ENCODE measurements around the gene SLC39A9.

Gene SLC39A9

GRCh38 chr14:69424149-69424923, 25.8 kb downstream of the SLC39A9 start:
- no CpG with 5 or more reads among the region's 2 CpGs for WGBS, 2 donors (ENCODE audit: extremely low coverage in 2 of 2, insufficient read length in 2 of 2, insufficient replicate concordance in 1 of 2)
- DNase-seq (ENCODE audit: low spot score), result no peak
- Histone ChIP-seq H3K9me3 (replicated peaks in 1 of 2; ENCODE audit: control insufficient read depth in 2 of 2, insufficient read depth in 1 of 2, low read depth in 1 of 2, low read length in 2 of 2) (peaks cover 0 to 7% of the 10 kb centered on the region in 2 donors), H3K27me3 (ENCODE audit: control insufficient read depth in 3 of 3, insufficient read depth in 3 of 3, low read depth in 1 of 3, low read length in 3 of 3) (no peaks in the 10 kb centered on the region), H3K4me3 (ENCODE audit: low read length in 2 of 2) (no peak overlapping the region), H3K23ac (ENCODE audit: low read depth, low read length, poor library complexity) (no peak overlapping the region), H3K79me1 (ENCODE audit: low read depth, low read length) (peaks cover 2% of the 10 kb centered on the region), H3K27ac (replicated peaks; ENCODE audit: low read length) (no peak overlapping the region), H2BK5ac (ENCODE audit: low read length) (no peak overlapping the region), H4K91ac (ENCODE audit: low read depth, low read length, poor library complexity) (no peak overlapping the region), H3K4me1 (ENCODE audit: control insufficient read depth in 2 of 2, insufficient read depth in 1 of 2, low read depth in 1 of 2, low read length in 2 of 2) (no peaks in the 10 kb centered on the region), H3K14ac (ENCODE audit: low read length) (no peak overlapping the region), H3K9ac (ENCODE audit: low read depth, low read length, poor library complexity) (no peak overlapping the region), H3K18ac (ENCODE audit: low read length) (no peak overlapping the region), H4K8ac (ENCODE audit: low read depth, low read length) (no peak overlapping the region), H2AFZ (ENCODE audit: low read length) (no peak overlapping the region), H3K4ac (ENCODE audit: low read length) (no peak overlapping the region), H2BK120ac (ENCODE audit: low read depth, low read length) (no peak overlapping the region), H2BK12ac (ENCODE audit: low read length) (no peak overlapping the region), H3K36me3 (replicated peaks in 1 of 2; ENCODE audit: control insufficient read depth in 2 of 2, insufficient read depth in 2 of 2, low read length in 2 of 2) (peaks cover 7 to 57% of the 10 kb centered on the region in 2 donors), H2BK15ac (ENCODE audit: low read length) (no peak overlapping the region), H3K4me2 (ENCODE audit: insufficient read depth, low read length, poor library complexity, severe bottlenecking) (no peak overlapping the region), H2AK5ac (ENCODE audit: low read depth, low read length) (no peak overlapping the region)

GRCh38 chr14:69427596-69427995, 29.1 kb downstream of the SLC39A9 start:
- Histone ChIP-seq H3K9me3 (replicated peaks in 1 of 2; ENCODE audit: control insufficient read depth in 2 of 2, insufficient read depth in 1 of 2, low read depth in 1 of 2, low read length in 2 of 2) (peaks cover 0 to 14% of the 10 kb centered on the region in 2 donors), H4K8ac (ENCODE audit: low read depth, low read length) (no peak overlapping the region), H2AK5ac (ENCODE audit: low read depth, low read length) (no peak overlapping the region), H3K4me3 (ENCODE audit: low read length in 2 of 2) (no peak overlapping the region), H3K4me1 (ENCODE audit: control insufficient read depth in 2 of 2, insufficient read depth in 1 of 2, low read depth in 1 of 2, low read length in 2 of 2) (no peaks in the 10 kb centered on the region), H3K14ac (ENCODE audit: low read length) (no peak overlapping the region), H3K36me3 (replicated peaks in 1 of 2; ENCODE audit: control insufficient read depth in 2 of 2, insufficient read depth in 2 of 2, low read length in 2 of 2) (peaks cover 7 to 62% of the 10 kb centered on the region in 2 donors), H4K91ac (ENCODE audit: low read depth, low read length, poor library complexity) (no peak overlapping the region), H3K27me3 (ENCODE audit: control insufficient read depth in 3 of 3, insufficient read depth in 3 of 3, low read depth in 1 of 3, low read length in 3 of 3) (no peaks in the 10 kb centered on the region), H2BK5ac (ENCODE audit: low read length) (no peak overlapping the region), H2BK120ac (ENCODE audit: low read depth, low read length) (no peak overlapping the region), H3K4ac (ENCODE audit: low read length) (no peak overlapping the region), H3K27ac (replicated peaks; ENCODE audit: low read length) (no peak overlapping the region), H3K79me1 (ENCODE audit: low read depth, low read length) (no peaks in the 10 kb centered on the region), H2BK12ac (ENCODE audit: low read length) (no peak overlapping the region), H2AFZ (ENCODE audit: low read length) (no peak overlapping the region), H3K23ac (ENCODE audit: low read depth, low read length, poor library complexity) (no peak overlapping the region), H2BK15ac (ENCODE audit: low read length) (no peak overlapping the region), H3K4me2 (ENCODE audit: insufficient read depth, low read length, poor library complexity, severe bottlenecking) (no peak overlapping the region), H3K18ac (ENCODE audit: low read length) (no peak overlapping the region), H3K9ac (ENCODE audit: low read depth, low read length, poor library complexity) (no peak overlapping the region)
- no peak for DNase-seq (ENCODE audit: low spot score)
- WGBS, 2 donors (ENCODE audit: extremely low coverage in 2 of 2, insufficient read length in 2 of 2, insufficient replicate concordance in 1 of 2), result no CpG with 5 or more reads among the region's 1 CpG

DNA sequence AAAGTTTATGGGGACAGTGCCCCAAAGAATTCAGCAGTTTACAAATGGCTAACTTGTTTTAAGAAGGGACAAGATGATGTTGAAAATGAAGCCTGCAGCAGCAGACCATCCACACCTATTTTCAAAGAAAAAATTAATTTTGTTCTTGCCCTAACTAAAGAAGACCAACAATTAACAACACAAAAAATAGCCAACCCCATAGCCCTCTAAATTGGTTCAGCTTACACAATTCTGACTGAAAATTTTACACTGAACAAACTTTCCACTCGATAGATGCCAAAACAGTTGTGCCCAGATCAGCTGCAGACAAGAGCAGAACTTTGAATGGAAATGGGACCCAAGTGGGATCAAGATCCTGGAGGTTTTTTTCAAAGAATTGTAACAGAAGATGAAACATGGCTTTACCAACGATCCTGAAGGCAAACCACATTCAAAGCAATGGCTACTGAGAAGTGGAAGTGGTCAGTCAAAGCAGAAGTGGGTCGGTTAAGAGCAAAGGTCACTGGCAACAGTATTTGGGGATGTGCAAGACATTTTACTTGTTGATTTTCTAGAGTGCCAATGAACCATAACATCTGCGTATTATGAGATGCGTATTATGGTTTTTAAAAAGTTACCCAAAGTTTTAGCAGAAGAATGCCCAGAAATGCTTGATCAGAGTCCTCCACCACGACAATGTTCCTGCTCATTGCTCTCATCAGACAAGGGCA, 30.0 kb downstream of the SLC39A9 start:
- Histone ChIP-seq H2BK120ac (ENCODE audit: low read depth, low read length) (no peak overlapping the region), H3K23ac (ENCODE audit: low read depth, low read length, poor library complexity) (no peak overlapping the region), H3K4me1 (ENCODE audit: control insufficient read depth in 2 of 2, insufficient read depth in 1 of 2, low read depth in 1 of 2, low read length in 2 of 2) (no peaks in the 10 kb centered on the region), H2BK5ac (ENCODE audit: low read length) (no peak overlapping the region), H3K79me1 (ENCODE audit: low read depth, low read length) (no peaks in the 10 kb centered on the region), H3K4me2 (ENCODE audit: insufficient read depth, low read length, poor library complexity, severe bottlenecking) (no peak overlapping the region), H3K27me3 (ENCODE audit: control insufficient read depth in 3 of 3, insufficient read depth in 3 of 3, low read depth in 1 of 3, low read length in 3 of 3) (no peaks in the 10 kb centered on the region), H3K36me3 (replicated peaks in 1 of 2; ENCODE audit: control insufficient read depth in 2 of 2, insufficient read depth in 2 of 2, low read length in 2 of 2) (peaks cover 7 to 58% of the 10 kb centered on the region in 2 donors), H2BK15ac (ENCODE audit: low read length) (no peak overlapping the region), H2AFZ (ENCODE audit: low read length) (no peak overlapping the region), H3K9me3 (replicated peaks in 1 of 2; ENCODE audit: control insufficient read depth in 2 of 2, insufficient read depth in 1 of 2, low read depth in 1 of 2, low read length in 2 of 2) (peaks cover 0 to 15% of the 10 kb centered on the region in 2 donors), H2BK12ac (ENCODE audit: low read length) (no peak overlapping the region), H3K4ac (ENCODE audit: low read length) (no peak overlapping the region), H4K91ac (ENCODE audit: low read depth, low read length, poor library complexity) (no peak overlapping the region), H3K18ac (ENCODE audit: low read length) (no peak overlapping the region), H3K14ac (ENCODE audit: low read length) (no peak overlapping the region), H2AK5ac (ENCODE audit: low read depth, low read length) (no peak overlapping the region), H4K8ac (ENCODE audit: low read depth, low read length) (no peak overlapping the region), H3K4me3 (ENCODE audit: low read length in 2 of 2) (no peak overlapping the region), H3K9ac (ENCODE audit: low read depth, low read length, poor library complexity) (no peak overlapping the region), H3K27ac (replicated peaks; ENCODE audit: low read length) (no peak overlapping the region)
- DNase-seq (ENCODE audit: low spot score), result no peak
- WGBS, 2 donors (ENCODE audit: extremely low coverage in 2 of 2, insufficient read length in 2 of 2, insufficient replicate concordance in 1 of 2), result no CpG with 5 or more reads among the region's 6 CpGs

GRCh38 chr14:69429643-69430042, 31.2 kb downstream of the SLC39A9 start:
- H4K91ac ChIP-seq (ENCODE audit: low read depth, low read length, poor library complexity), result no peak overlapping the region
- no peak overlapping the region for H2AK5ac ChIP-seq (ENCODE audit: low read depth, low read length)
- H4K8ac ChIP-seq (ENCODE audit: low read depth, low read length), result no peak overlapping the region
- no peak overlapping the region for H3K27ac ChIP-seq (replicated peaks; ENCODE audit: low read length)
- H2BK120ac ChIP-seq (ENCODE audit: low read depth, low read length), result no peak overlapping the region
- peaks cover 0 to 15% of the 10 kb centered on the region in 2 donors for H3K9me3 ChIP-seq (replicated peaks in 1 of 2; ENCODE audit: control insufficient read depth in 2 of 2, insufficient read depth in 1 of 2, low read depth in 1 of 2, low read length in 2 of 2)
- DNase-seq (ENCODE audit: low spot score), result no peak
- no peak overlapping the region for H3K4me3 ChIP-seq (ENCODE audit: low read length in 2 of 2)
- no peak overlapping the region for H3K14ac ChIP-seq (ENCODE audit: low read length)
- no peak overlapping the region for H3K4me2 ChIP-seq (ENCODE audit: insufficient read depth, low read length, poor library complexity, severe bottlenecking)
- no peak overlapping the region for H2BK12ac ChIP-seq (ENCODE audit: low read length)
- H3K4me1 ChIP-seq (ENCODE audit: control insufficient read depth in 2 of 2, insufficient read depth in 1 of 2, low read depth in 1 of 2, low read length in 2 of 2), result no peaks in the 10 kb centered on the region
- H3K9ac ChIP-seq (ENCODE audit: low read depth, low read length, poor library complexity), result no peak overlapping the region
- peaks cover 7 to 47% of the 10 kb centered on the region in 2 donors for H3K36me3 ChIP-seq (replicated peaks in 1 of 2; ENCODE audit: control insufficient read depth in 2 of 2, insufficient read depth in 2 of 2, low read length in 2 of 2)
- no peak overlapping the region for H2BK15ac ChIP-seq (ENCODE audit: low read length)
- no peak overlapping the region for H3K23ac ChIP-seq (ENCODE audit: low read depth, low read length, poor library complexity)
- no peak overlapping the region for H3K18ac ChIP-seq (ENCODE audit: low read length)
- H3K27me3 ChIP-seq (ENCODE audit: control insufficient read depth in 3 of 3, insufficient read depth in 3 of 3, low read depth in 1 of 3, low read length in 3 of 3), result no peaks in the 10 kb centered on the region
- no peak overlapping the region for H3K4ac ChIP-seq (ENCODE audit: low read length)
- H2AFZ ChIP-seq (ENCODE audit: low read length), result no peak overlapping the region
- no peaks in the 10 kb centered on the region for H3K79me1 ChIP-seq (ENCODE audit: low read depth, low read length)
- H2BK5ac ChIP-seq (ENCODE audit: low read length), result no peak overlapping the region

All from neuronal stem cell (in vitro differentiated cells).